Activated gamma-delta T cell treated with Interleukin-2 at 50 U/mL for 16 hours (primary cell): Measurements from ENCODE around the gene EXOC6.
"Not testable (repeated sequence)": the region's sequence is repeated elsewhere in the genome, so short reads cannot be mapped to it uniquely, and the experiment has no call there.

ENCODE experiments used
- DNase-seq: peaks from one replicate; pipeline ENCODE4 v3.0.0-alpha.2; 2020

EXOC6 gene

DNA sequence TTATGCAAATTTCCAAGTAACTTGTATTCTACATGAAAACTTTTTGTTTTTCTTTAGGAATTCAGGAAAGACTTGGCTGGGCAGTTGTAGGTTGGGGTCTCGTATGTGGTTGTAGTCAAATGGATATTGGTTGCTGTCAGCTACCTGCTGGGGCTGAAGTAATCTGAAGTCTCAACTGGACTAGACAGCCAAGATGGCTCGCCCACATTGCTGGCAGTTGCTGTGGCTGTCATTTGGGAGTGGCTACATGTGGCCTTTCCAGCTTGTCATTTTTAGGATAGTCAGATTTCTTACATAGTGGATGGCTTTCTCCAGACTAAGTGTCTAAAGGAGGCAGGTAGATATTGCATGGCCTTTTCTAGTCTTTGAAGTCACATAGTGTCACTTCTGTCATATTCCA is 32.6 kb downstream of the EXOC6 start:
- DNase-seq, result no peak

DNA sequence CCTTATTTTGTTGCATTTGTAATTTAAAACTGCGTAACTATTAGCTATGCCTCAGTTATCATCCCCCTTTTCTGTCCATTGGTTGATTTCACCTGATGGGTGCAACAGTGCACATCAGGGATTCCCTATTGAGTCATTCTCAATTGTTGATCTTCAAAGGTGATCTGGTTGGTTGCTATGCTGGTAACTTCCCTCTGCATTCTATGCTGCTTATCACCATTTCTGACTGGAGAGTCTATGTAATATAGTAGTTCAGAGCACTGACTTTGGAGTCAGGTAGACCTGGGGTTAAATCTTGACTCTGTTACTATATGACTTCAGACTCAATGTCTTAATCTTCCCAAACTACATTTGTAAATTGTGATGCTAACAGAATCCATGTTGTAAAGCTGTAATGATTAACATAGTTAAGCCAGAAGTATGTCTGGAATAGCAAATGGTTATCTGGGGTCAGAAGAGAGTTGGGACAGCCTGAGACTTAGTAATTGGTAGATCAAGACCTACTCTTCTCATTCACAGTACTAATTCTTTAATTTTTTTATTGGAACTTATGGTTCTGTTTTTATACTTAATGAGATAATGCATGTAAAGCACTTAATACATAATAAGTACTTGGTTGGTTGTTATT is 38.1 kb downstream of the EXOC6 start:
- no peak for DNase-seq

DNA sequence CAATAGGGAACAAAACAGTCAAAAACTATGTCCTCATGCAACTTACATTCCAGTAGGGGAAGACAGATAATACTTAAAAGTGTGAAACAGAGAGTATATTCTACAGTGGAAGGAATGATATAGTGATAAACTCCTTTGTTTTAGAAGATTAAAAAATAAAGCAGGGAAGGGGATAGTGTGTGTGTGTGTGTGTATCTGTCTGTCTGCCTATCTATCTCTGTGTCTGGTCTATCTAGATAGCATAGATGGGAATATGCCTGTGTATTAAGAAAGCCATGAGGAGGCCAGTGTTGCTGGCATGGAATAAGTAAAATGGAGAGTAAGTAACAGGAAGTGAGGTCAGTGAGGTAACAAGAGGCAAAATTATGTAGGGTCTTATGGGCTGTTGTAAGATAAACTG is 42.2 kb downstream of the EXOC6 start:
- no peak for DNase-seq

DNA sequence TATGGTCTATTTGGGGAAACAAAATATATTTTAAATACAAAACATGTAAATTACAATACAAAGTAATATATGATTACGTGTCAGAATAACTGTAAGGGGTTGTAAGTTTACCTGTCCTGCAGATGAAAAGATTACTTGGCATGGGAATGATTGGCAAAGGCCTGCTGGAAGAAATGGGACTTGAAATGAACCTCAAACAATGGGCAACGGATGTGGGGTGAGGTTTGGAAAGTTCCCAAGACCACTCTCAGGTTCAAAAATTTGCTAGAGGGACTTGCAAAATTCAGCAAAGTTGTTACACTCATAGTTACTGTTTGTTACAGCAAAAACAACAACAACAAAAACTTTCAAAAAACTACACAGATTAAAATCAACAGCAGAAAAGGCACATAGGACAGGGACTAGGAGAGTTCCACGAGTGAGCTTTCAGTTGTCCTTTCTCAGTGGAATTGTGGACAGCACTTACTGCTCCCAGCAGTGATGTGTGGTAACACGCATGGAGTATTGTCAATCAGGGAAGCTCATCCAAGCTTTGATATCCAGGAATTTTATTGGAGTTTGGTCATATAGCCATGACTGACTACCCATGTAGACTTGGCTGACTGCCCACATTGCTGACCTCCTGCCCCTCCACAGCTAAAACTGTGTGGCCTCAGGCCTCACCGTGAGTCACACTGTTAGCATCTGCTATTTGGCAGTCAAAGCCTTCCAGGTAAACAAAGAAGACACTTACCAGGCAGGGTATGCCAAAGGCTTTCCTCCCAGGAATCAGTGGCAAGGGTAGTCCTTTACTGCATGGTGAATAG is 43.8 kb downstream of the EXOC6 start:
- DNase-seq, result no peak

DNA sequence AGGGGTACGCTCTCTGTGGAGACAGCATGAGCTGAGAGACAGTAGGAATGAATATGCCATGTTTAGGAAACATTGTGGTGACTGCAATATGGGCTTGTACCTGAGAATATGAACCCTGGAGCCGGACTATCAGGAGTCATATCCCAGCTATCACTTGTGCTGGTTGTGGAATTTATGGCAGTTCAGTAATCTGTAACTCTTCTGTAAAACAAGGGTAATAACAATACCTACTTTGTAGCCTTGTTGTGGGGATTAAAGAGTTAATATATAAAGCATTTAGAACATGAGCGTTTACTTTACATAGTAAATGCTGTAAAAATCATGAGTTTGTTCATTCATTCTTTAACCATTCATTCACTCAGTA is 44.4 kb downstream of the EXOC6 start:
- no peak for DNase-seq

DNA sequence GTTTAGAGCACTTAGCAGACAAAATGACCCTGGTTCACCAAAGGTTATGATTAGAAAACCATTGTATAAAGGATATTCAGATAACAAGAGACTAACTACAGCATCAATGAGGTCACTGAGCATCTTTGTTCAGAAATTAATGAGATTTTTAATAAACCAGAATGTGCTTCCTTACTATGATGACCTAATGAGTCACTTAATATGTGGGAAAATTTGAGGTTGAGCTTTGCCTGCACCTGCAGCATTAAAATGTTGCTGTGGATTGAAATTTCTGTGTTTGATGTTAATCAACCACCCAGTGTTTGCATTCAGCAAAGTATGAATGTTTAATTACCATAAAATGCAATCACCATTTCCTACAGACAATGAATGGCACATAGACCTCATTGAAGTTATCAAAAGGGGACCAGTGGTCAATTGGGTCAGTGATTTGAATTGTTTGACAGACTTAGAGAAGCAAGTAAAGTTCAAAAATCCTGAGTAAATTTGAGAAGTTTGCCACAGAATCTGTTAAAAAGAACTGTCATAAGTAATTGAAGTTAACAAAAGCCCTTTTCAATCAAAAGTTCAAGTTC is 45.8 kb downstream of the EXOC6 start:
- DNase-seq, result no peak

DNA sequence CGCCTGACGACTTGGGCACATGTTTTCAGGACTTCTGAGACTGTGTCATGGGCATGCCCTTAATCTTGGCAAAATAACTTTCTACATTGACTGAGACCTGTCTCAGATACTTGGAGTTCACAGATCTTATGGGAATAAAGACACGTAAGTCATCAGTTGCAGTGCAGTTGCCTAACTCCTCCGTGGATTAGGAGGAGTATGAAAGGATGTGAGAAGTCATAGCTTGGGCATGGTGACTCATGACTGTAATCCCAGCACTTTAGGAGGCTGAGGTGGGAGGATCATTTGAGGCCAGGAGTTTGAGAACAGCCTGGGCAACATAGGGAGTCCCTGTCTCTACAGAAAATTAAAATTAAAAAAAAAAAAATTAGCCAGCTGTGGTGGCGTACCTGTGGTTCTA is 49.6 kb downstream of the EXOC6 start:
- DNase-seq, result no peak

DNA sequence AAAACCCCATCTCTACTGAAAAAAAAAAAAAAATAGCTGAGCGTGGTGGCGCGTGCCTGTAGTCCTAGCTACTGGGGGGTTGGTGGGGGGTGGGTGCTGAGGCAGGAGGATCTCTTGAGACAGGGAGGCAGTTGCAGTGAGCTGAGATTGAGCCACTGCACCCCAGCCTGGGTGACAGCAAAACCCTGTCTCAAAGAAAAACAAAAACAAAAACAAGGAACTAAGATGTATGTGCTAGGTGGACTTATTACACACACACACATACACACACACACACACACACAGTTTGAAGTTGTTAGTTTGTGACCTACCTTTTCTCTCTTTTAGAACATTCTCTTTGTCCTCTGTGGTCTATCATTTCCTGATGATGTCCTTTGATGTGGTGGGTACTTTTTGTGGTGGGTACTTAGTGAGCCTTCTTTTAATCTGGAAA is 53.5 kb downstream of the EXOC6 start:
- peak; percentile 40 for DNase-seq

DNA sequence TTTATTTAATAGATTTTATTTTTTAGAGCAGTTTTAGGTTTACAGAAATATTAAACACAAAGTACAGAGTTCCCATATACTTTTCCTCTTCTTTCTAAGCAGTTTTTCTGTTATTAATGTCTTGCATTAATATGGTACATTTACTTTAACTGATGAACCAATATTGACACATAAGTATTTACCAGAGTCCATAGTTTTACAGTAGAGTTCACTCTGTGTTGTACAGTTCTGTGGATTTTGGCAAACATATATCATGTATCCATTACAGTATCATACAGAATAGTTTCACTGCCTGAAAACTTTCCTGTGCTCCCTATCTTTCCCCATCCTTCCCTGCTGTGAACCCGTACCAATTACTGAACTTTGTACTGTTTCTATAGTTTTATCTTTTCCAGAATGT is 55.3 kb downstream of the EXOC6 start:
- no peak for DNase-seq

DNA sequence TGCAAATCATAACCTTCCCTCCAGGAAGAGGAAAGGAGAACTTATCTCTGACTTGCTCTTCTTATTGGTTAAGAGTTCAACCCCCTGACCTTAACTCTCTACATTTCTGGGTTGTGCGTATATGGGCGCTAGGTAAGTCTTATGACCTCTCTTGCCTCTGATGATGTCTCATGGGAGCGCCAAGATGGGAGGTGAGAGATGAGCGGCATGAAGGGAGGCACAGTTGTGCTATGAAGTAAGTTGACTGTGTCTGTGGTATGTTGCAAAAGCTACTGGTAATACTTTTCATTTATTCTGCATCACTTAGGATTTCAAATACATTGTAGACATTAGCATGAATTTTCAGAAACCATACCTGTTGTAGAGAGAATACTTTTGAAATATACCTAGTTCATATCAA is 59.0 kb downstream of the EXOC6 start:
- DNase-seq, result no peak

DNA sequence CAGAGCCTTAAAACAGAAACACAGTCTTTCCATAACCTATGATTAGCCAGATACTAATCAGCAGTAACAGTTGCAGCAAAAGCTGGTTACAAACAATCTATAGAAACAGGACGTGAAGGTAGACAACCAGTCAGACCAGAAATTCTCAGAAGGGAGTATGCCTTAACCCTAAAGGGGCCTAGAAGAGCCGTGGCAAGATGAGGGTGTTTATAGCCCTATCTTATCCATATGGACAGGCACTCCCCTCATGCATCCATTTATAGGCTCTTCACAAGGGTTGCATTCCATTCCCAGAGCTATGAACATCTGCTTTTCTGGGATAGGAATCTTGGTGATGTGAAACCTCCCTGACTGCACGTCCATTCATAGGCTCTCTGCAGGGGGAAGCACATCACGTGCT is 64.3 kb downstream of the EXOC6 start:
- DNase-seq, result not testable (repeated sequence)

DNA sequence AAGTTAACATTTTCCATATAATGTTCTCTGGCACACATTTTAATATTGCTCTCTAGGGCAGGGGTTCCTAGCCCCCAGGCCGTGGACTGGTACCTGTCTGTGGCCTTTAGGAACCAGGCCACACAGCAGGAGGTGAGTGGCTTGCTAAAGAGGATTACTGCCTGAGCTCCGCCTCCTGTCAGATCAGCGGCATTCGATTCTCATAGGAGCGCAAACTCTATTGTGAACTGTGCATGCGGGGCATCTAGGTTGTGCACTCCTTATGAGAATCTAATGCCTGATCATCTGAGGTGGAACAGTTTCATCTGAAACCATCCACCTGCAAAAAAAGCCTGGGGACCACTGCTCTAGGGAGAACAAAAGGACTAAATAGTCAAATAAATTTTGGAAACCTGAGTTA is 65.7 kb downstream of the EXOC6 start:
- DNase-seq, result no peak

DNA sequence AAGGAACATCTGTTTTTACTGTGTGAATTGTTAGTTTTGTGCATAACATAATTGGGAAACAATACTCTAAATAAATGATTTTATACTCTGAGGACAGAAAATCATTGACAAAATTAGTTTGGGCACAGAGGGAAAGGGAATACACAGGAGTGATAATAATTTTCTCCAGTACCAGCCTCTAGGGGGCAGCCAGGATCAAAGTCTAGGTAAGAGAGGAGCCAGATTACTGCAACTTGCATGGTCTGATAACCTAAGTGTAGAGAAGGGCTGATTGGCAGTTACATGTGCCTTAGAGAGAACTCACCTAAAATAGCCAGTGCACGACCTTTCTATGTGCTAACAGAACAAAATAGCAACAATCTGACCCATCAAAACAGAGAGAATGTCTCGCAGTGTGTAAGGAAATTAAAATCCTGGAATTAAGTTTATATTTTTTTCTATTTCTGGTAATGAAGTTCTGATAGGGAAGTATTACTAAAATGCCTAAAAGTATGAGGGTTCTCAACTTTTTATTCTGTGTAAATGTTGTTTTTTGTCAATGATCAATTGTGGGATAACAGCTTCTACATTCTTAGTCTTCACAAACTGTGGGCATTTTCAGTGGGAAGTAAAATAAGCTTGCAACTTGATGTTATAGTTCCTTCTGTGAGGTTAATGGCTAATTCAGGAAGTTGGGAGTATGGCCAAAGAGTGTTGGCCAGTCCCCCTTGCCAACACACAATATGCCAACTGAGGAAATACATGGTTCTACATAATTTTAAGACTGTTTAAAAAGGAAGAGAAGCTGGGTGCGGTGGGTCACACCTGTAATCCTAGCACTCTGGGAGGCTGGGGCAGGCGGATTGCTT is 66.4 kb downstream of the EXOC6 start:
- peak; percentile 44 for DNase-seq

DNA sequence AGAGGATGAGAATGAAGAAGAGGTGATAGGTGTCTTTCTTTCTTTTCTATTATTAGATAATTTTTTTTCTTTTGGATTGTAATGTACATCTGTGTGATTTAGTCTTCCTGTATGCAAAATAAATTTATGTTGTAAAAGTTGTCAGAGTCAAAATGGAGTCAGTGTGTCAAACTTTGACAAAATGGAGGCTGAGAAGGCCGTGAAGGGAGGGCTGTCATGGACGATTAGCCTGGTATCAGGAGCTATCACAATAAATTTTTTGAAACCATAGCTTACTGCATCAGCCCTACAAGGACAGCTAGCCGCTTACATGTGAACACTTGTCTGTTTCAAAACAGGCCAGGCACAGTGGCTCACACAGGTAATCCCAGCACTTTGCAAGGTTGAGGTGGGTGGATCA is 67.6 kb downstream of the EXOC6 start:
- DNase-seq, result no peak

DNA sequence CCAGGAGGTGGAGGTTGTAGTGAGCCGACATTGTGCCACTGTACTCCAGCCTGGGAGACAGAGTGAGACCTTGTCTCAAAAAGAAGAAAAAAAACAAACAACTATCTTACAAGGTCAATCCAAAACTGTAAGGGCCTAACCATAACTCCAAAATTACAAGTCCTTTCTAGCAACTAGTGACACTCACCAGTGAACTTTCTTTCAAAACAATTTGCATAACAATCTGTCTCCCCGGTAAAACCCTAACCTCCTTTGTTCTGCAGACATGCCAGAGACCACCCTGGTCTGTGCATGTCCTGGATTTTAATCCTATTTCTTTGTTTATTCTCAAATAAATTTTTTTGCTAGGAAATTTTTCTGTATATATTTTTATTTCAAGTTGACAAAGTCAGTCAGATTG is 68.1 kb downstream of the EXOC6 start:
- DNase-seq, result no peak

DNA sequence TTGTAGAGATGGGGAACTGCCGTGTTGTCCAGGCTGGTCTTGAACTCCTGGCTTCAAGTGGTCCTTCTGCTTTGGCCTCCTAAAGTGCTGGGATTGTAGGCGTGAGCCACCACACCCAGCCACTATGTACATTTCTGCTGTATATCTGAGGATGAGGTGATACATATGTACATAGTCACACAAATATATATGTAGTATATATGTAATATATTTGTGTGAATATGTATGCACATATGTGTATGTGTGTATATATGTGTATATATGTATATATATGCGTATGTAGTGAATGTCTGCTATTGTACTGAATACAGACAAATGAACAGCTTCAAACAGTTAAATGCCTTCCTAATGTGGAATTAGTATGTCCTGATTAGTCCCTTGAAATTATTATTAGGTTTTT is 70.3 kb downstream of the EXOC6 start:
- DNase-seq, result no peak

DNA sequence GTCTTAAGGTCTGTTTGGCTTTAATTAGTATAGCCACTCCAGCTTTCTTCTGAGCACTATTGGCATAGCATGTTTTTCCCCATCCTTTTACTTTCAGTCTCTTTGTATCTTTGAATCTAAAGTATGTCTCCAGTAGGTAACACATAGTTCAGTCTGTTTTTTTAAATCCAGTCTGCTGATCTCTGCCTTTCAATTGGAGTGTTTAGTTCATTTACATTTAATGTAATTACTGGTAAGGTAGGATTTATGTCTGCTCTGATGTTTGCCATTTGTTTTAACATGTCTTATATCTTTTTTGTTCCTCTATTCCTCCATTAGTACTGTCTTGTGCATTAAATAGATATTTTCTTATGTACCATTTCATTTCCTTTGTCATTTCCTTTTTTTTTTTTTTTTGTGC is 72.5 kb downstream of the EXOC6 start:
- no peak for DNase-seq

DNA sequence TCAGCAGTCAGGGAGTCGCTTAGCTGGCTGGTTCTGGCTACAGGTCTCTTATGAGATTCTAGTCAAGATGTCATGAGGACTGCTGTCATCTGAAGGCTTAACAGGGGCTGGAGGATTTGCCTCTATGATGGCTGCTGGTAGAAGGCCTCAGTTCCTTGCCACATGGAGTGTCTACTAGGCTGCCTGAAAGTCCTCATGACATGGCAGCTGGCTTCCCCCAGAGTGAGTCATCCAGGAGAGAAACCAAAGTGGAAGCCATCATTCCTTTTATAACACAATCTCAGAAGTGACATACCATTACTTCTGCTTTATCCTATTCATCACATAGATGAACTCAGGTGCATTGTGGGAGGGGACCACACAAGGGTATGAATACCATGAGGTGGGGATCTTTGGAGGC is 75.1 kb downstream of the EXOC6 start:
- DNase-seq, result no peak

DNA sequence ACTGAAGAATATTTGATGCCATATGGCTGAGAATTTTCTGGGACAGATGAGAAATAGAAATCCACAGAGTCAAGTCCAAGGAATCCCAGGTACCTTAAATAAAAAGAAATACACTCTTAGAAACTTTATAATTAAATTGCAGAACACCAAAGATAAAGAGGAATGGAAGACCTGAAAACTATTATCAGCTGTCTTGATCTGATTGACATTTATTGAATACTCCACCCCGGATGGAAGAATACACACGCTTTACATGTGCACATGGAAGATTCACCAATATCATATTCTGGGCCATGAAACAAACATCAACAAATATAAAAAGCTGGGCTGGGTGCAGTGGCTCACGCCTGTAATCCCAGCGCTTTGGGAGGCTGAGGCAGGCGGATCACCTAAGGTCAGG is 81.6 kb downstream of the EXOC6 start:
- DNase-seq, result no peak

DNA sequence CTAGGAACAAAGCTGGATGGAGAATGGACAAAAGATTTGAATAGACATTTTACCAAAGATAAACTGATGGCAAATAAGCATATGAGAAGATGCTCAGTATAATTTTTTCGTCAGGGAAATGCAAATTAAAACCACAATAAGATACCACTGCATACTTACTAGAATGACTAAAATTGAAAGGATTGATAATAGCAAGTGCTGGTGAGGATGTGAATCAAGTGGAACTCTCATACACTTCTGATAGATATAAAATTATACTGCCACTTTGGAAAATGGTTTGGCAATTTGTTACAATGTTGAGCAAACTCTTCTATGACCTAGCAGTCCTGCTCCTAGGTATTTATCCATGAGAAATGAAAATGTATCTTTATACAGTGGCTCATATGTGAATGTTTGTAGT is 83.3 kb downstream of the EXOC6 start:
- no peak for DNase-seq

DNA sequence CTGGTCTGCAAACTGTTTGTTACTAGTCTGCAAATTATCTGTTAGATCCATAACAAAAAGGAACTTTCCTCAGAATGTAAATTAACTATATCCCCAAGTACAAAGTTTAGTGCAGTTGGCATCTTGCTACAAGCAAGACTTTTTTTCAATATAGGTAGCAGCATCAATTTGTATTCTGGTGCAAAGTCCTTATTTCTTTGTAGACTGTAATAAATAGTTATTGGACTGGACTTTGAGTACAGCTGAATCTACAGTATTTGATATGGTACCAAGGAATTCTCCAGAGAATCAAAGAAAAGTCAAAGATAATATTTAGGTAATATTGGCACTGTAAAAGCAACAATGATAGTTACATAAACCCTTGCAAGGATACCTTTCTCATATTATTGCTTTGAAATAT is 89.6 kb downstream of the EXOC6 start:
- DNase-seq, result no peak

DNA sequence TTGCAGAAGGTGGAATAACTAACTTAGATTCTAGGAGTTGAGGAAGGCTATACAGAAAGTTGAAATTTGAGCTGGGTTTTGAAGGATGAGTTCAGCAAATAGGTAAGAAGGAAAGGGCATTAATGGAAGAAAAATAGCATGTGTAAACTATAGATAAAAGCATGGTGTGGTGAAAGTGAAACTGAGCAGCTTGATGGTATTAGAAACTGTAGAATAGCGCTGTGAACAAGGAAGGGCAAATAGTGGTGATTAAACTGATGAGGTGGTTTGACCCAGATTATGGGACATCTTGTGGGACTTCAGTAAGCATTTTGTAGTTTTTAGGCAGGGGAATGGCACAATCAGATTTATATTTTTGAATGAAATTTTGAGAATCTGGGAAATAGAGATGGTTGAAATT is 90.5 kb downstream of the EXOC6 start:
- DNase-seq, result no peak

DNA sequence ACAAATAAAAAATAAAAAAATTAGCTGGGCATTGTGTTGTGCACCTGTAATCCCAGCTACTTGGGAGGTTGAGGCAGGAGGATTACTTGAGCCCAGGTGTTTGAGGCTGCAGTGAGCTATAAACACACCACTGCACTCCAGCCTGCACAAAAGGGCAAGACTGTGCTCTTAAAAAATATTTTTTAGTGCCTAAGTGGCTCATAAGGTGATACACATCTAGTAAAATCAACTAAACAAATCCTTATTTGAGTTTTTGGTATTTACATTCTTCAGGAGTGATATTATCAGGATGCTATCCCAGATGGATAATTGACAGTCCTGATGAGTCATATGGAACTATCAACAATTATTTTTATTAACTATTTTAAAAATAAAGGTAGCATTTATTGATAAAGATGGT is 93.9 kb downstream of the EXOC6 start:
- DNase-seq, result no peak

DNA sequence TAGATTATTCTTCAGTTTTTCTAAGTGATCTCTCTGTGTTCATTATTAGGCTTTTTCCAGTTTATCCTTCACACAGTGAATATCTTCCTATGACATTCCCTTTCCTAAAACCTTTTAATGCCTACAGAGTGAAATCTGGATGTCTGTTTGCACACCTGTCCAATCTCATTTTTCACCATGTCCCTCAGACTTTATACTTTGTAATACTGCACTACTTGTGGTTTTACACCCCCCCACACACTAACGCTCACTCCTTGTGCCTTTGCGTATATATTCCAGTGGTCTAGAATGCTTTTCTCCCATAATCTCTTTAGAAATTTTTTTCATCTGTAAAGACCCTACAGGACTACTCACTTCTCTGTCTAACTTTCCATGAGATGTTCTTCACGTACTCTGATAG is 98.2 kb downstream of the EXOC6 start:
- DNase-seq, result no peak
